Measurements from ENCODE around the gene ACSS2. TPM values are rescaled to one million over a fixed set of nuclear protein-coding genes. Genes with fewer than 3 reads are reported as not detected.

Gene ACSS2
- total and polyA plus RNA-seq, 2 experiments from 2014 or later = 26.1 to 49.3 TPM

DNA sequence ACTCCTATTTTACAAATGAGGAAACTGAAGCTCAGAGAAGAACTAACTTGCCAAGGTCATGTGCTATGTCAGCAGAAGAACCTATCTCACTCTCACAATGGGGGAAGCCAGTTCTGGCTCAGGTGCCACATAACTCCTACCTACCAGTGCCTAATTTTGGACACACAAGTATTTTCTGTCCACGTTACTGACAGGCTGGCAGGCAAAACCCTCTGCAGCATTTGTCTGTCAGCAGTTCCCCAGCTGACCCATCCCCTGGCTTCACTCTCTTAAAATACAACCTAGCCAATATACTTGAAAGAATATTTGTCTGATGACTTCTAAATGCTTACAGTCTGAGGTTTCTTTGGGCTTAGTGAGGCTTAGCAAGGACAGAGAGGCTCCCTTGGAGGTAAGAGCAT, 63.7 kb downstream of the ACSS2 start (continued):
- TF ChIP-seq, protein P1, sequence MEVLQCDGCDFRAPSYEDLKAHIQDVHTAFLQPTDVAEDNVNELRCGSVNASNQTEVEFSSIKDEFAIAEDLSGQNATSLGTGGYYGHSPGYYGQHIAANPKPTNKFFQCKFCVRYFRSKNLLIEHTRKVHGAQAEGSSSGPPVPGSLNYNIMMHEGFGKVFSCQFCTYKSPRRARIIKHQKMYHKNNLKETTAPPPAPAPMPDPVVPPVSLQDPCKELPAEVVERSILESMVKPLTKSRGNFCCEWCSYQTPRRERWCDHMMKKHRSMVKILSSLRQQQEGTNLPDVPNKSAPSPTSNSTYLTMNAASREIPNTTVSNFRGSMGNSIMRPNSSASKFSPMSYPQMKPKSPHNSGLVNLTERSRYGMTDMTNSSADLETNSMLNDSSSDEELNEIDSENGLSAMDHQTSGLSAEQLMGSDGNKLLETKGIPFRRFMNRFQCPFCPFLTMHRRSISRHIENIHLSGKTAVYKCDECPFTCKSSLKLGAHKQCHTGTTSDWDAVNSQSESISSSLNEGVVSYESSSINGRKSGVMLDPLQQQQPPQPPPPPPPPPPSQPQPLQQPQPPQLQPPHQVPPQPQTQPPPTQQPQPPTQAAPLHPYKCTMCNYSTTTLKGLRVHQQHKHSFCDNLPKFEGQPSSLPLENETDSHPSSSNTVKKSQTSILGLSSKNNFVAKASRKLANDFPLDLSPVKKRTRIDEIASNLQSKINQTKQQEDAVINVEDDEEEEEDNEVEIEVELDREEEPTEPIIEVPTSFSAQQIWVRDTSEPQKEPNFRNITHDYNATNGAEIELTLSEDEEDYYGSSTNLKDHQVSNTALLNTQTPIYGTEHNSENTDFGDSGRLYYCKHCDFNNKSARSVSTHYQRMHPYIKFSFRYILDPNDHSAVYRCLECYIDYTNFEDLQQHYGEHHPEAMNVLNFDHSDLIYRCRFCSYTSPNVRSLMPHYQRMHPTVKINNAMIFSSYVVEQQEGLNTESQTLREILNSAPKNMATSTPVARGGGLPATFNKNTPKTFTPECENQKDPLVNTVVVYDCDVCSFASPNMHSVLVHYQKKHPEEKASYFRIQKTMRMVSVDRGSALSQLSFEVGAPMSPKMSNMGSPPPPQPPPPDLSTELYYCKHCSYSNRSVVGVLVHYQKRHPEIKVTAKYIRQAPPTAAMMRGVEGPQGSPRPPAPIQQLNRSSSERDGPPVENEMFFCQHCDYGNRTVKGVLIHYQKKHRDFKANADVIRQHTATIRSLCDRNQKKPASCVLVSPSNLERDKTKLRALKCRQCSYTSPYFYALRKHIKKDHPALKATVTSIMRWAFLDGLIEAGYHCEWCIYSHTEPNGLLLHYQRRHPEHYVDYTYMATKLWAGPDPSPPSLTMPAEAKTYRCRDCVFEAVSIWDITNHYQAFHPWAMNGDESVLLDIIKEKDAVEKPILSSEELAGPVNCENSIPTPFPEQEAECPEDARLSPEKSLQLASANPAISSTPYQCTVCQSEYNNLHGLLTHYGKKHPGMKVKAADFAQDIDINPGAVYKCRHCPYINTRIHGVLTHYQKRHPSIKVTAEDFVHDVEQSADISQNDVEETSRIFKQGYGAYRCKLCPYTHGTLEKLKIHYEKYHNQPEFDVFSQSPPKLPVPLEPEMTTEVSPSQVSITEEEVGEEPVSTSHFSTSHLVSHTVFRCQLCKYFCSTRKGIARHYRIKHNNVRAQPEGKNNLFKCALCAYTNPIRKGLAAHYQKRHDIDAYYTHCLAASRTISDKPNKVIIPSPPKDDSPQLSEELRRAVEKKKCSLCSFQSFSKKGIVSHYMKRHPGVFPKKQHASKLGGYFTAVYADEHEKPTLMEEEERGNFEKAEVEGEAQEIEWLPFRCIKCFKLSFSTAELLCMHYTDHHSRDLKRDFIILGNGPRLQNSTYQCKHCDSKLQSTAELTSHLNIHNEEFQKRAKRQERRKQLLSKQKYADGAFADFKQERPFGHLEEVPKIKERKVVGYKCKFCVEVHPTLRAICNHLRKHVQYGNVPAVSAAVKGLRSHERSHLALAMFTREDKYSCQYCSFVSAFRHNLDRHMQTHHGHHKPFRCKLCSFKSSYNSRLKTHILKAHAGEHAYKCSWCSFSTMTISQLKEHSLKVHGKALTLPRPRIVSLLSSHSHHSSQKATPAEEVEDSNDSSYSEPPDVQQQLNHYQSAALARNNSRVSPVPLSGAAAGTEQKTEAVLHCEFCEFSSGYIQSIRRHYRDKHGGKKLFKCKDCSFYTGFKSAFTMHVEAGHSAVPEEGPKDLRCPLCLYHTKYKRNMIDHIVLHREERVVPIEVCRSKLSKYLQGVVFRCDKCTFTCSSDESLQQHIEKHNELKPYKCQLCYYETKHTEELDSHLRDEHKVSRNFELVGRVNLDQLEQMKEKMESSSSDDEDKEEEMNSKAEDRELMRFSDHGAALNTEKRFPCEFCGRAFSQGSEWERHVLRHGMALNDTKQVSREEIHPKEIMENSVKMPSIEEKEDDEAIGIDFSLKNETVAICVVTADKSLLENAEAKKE (CRISPR knock-in tag; IDR thresholded peaks at IDR 0.05) = no peak
- no peak for TF ChIP-seq CREB1 (CRISPR knock-in tag; IDR thresholded peaks at IDR 0.05; ENCODE audit: low read depth)
- no peak for TF ChIP-seq JUNB (IDR thresholded peaks at IDR 0.05; ENCODE audit: unreplicated experiment)

DNA sequence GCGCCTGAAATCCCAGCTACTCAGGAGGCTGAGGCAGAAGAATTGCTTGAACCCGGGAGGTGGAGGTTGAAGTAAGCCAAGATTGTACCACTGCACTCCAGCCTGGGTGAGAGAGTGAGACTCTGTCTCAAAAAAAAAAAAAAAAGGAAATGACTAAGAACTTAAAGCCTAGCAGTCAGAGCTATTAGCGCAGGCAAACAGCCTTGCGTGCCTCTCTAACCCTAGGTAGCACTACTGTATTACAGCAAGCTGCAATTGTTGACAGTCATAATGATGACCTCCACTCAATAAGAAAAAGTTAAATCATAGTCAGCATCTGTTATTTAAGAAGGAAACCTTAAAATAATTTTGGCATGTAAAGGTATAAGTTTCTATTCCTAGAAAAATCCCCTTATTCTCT, 64.8 kb downstream of the ACSS2 start:
- H4K20me1 ChIP-seq (replicated peaks; ENCODE audit: insufficient read depth) = 0 out of 2 replicates have a peak, but pooled peaks cover 4% of the 10 kb centered on the region
- no peak for DNase-seq (ENCODE audit: low spot score)
- ATAC-seq = no peak
- Mint-ChIP-seq H3K9me3 (no peaks in the 10 kb centered on the region), H3K36me3 (ENCODE audit: low read depth) (peaks cover 33% of the 10 kb centered on the region), H3K27me3 (ENCODE audit: insufficient read depth, low read depth, poor library complexity) (no peaks in the 10 kb centered on the region), H3K4me1 (no peaks in the 10 kb centered on the region), H3K27ac (no peak overlapping the region), H3K4me3 (no peak overlapping the region)
- TF ChIP-seq, protein P2, sequence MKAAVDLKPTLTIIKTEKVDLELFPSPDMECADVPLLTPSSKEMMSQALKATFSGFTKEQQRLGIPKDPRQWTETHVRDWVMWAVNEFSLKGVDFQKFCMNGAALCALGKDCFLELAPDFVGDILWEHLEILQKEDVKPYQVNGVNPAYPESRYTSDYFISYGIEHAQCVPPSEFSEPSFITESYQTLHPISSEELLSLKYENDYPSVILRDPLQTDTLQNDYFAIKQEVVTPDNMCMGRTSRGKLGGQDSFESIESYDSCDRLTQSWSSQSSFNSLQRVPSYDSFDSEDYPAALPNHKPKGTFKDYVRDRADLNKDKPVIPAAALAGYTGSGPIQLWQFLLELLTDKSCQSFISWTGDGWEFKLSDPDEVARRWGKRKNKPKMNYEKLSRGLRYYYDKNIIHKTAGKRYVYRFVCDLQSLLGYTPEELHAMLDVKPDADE (IDR thresholded peaks at IDR 0.05) = no peak
- TF ChIP-seq EZH2phosphoT487 (IDR thresholded peaks at IDR 0.05; ENCODE audit: unreplicated experiment) = no peak
- TF ChIP-seq, protein P3, sequence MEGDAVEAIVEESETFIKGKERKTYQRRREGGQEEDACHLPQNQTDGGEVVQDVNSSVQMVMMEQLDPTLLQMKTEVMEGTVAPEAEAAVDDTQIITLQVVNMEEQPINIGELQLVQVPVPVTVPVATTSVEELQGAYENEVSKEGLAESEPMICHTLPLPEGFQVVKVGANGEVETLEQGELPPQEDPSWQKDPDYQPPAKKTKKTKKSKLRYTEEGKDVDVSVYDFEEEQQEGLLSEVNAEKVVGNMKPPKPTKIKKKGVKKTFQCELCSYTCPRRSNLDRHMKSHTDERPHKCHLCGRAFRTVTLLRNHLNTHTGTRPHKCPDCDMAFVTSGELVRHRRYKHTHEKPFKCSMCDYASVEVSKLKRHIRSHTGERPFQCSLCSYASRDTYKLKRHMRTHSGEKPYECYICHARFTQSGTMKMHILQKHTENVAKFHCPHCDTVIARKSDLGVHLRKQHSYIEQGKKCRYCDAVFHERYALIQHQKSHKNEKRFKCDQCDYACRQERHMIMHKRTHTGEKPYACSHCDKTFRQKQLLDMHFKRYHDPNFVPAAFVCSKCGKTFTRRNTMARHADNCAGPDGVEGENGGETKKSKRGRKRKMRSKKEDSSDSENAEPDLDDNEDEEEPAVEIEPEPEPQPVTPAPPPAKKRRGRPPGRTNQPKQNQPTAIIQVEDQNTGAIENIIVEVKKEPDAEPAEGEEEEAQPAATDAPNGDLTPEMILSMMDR (conservative IDR thresholded peaks at IDR 0.05; ENCODE audit: low read depth in 2 of 2) = no peak
- H2AFZ ChIP-seq = no peak overlapping the region
- no peaks in the 10 kb centered on the region for H3K27me3 ChIP-seq (ENCODE audit: insufficient read depth)
- H3K4me1 ChIP-seq (ENCODE audit: insufficient read depth) = no peaks in the 10 kb centered on the region
- no peak overlapping the region for H3K4me3 ChIP-seq
- no peak overlapping the region for H3K4me2 ChIP-seq
- no peaks in the 10 kb centered on the region for H3F3A ChIP-seq (replicated peaks; ENCODE audit: low read depth)
- H3K79me2 ChIP-seq (replicated peaks; ENCODE audit: insufficient read depth) = no peaks in the 10 kb centered on the region
- H3K9me2 ChIP-seq (ENCODE audit: insufficient read depth) = no peaks in the 10 kb centered on the region
- peaks cover 7% of the 10 kb centered on the region; the same call in 1 of the 2 replicates for H3K36me3 ChIP-seq (ENCODE audit: insufficient read depth)
- no peak overlapping the region for H3K27ac ChIP-seq (ENCODE audit: low read depth)

All from GM23338 (cell line).